KG1 (cell line): ENCODE data around the gene ATRNL1.

Source experiments
- DNase-seq: peaks from one replicate; lab custom pipeline; 2025; lab: John Stamatoyannopoulos, UW

Gene ATRNL1

DNA sequence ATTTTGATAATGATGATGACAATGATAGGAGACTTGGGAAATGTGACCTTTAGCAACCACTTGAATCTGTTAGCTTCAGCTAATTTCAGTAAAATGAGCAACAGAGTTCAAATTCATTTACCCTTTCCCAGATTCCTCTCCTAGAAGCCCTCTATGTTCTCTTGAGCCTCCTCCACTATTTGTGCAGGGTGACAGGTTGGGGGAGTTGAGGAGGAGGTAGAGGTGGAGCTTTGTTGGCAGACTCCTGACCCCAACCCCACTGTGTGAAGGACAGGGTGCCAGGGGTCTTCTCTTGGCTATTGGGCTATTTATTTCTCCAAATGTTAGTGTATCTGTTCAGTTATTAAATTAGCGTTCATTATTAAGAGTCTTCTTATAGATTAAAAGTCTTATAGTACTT, 757.5 kb downstream of the ATRNL1 start:
- DNase-seq: no peak

DNA sequence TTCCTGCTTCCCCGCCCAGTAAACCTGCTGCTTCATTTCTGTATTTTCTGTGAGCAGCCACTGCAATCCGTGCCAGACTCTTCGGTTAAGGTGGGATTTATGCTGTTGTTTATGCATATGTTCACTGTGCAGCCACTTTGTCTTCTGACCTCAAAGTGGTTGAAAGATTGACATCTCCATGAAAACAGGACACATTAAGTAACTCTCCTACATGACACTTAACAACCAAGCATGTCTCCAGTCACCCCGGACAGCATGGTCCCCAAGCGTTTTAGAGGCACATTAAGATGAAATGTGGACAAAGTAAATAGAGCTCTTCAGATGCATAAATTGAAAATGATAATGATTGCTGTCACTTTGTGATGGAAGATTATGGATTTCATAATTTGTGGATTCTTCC, 758.5 kb downstream of the ATRNL1 start:
- no peak for DNase-seq

DNA sequence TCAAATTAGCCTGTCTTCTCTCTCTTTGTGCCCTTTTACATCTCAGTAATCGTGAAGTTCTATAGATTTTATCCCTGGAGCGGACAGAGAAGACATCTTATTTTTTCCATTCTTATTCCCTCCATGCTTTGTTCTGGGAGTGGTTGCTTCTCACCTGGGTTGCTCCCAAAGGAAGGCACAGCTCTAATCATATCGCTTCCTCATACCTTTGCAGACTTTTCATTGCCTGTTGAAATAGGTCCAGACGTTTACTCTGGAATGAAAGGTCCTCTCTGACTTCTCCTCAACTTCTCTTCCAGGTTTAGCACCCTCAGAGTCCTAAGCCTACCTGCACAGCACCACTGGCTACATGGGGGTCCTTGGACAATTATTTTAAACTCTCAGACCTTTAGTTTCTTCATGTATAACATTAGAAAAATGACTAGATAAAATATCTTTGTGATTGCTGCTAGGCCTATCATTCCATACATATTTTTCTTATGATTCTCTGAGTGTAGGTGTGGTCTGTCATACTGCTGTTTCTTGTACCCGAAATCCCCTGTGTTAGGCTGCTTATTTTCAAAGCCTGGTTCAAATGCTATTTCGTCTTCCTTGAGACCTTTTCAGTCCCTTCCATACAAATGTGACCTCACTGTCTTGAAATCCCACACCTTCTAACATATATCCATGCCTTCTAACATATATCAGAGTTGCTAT, 761.7 kb downstream of the ATRNL1 start:
- no peak for DNase-seq

DNA sequence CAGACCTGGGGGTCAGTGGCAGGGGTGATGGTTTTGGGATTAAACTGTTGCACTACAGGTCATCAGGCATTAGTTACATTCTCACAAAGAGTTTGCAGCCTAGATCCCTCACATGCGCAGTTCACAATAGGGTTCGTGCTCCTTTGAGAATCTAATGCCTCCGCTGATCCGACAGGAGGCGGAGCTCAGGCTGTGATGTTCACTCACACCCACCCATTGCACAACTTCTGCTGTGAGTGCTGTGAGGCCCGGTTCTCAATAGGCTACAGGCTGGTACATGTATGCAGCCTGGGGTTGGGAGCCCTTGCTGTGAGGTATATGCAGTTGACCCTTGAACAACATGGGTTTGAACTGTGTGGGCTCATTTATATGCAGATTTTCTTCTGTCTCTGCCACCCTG, 763.4 kb downstream of the ATRNL1 start:
- DNase-seq: no peak

DNA sequence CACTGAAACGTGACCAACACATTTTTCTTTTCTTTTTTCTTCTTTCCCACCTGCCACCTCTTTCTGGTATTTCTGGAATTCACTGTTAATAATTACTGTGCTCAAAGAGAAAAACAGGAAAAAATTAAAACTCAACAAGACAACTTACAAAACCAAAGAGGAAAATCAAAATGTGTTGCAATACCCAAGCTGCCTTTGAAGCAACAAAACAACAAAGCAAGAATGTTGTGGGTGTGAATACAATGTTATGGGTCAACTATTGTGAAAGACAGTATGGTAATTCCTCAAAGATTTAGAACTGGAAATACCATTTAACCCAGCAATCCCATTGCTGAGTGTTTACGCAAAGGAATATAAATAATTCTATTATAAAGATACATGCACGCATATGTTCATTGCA, 764.7 kb downstream of the ATRNL1 start:
- DNase-seq: no peak

DNA sequence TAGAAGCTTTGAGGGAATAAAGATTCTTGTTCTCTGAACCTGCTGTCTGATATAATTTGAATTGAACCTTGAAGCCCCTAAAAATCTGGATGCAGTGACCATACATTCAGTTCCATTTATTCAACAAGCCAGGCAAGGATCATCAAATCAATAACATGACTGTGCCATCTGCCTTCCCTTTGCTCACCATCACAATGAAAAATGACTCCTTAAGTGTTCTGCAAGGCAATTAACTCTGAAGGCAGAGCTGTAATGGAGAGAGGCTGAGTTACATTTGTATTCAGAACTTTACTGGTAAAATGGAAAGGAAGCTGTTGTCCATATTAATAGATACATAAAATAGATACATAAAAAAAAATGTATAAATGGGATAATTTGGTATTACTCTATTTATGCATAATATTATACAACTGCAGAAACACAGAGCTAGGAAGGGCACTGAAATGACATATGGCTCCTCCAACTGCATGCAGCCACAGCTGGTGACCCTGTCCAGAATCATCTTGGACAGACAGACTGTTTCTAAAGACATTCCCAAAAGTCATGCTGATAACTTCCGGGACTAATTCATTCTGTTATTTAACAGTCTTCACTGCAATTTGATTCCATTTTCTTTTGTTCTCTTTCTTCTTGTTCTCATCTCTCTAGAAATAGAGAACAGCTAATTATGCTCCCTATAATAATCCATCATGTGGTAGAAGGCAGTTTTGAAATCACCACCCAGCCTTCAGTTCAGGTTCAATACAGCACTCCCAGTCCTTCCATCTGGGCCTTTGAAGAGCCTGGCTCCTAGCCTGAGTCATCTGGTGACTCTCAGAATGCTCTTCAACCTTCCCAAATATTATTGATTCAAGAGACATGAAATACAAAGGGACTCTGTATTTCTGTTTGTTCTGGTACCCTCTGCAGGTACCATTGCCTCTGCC, 767.3 kb downstream of the ATRNL1 start:
- DNase-seq: no peak

DNA sequence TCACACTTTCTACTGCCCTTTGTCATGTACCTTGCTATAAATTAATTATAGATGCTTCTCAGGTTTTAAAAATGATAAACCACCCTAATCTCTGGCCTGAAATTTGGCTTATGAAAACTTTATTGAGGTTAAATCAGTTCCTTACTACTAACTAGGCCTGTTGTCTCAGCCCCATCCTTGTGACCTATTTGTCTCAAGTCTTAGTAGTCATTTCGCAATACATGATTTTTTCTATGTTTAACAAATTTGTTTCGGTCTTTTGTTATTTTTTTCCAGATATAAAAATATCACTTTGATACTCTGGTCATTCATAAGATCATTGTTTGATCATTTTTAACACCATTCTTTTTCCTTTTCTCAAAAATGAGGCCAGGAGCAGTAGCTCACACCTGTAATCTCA, 768.3 kb downstream of the ATRNL1 start:
- DNase-seq: no peak

DNA sequence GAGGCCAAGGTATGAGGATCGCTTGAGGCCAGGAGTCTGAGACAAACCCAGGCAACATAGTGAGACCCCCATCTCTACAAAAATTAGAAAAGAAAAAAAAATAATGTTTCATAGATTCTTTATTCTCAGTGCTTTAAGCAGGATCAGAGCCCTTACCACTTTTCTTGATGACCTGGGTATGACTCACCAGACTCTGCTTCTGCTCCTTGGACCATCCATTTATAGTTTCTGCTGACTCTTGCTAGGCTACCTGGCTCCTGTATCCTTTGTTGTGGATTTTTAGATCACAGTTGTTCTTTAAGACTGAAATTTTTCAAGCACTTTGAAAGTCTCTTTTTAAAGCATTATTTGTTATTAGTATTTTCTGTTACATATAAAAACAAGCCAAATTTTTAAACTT, 768.7 kb downstream of the ATRNL1 start:
- no peak for DNase-seq

DNA sequence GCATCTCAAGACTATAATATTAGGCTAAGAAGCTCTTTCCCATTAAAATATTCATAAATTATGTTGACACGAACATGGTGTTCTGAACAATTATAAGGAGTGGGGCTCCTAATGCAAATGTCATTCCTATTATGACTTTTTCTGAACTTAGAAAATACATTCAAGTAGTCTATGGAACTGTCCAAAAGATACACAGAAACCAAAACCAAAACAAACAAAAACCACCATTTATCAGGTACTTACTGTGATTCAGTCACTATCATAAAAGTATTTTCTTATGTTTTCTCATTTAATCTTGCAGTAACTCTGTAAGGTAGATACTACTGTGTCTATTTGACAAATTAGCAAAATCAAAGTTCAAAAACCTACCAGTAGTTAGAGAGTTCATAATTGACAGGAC, 773.0 kb downstream of the ATRNL1 start:
- no peak for DNase-seq

DNA sequence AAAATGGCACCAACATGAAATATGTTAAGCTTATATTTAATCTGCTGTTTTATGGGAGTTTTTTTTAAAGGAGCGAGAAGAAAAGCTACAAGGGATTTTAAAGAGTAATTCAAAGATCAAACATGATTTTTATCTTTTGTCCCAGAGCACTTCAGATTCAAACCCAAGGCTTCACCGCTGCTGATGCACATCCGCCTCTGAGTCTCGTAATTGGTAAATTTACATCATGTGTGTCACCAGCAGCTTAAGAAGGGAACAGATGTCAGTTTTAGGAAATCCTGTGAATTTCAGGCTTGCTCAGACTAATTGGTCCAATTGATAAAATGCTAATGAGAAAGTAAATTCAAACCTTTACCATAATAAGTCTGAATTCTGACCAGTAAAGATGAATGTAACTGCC, 773.5 kb downstream of the ATRNL1 start:
- DNase-seq: no peak

DNA sequence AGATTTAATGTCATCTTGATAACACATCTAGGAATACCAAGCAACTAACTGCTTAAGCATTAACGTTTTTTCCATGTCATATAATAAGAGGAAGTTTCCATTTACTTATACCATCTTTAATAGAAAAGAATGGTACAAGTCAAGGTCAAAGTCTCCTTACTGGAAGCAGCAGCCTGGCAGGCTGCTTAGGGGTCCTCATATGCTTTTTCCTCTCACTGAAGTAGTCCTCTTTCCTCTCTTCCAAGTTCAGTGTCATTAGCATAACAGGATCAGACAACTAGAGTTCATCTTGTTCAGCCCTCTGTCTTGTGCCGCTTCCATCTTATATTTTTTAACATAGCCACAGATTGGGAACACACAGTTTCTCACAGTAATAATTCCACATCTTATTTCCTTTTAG, 774.1 kb downstream of the ATRNL1 start:
- DNase-seq: no peak

DNA sequence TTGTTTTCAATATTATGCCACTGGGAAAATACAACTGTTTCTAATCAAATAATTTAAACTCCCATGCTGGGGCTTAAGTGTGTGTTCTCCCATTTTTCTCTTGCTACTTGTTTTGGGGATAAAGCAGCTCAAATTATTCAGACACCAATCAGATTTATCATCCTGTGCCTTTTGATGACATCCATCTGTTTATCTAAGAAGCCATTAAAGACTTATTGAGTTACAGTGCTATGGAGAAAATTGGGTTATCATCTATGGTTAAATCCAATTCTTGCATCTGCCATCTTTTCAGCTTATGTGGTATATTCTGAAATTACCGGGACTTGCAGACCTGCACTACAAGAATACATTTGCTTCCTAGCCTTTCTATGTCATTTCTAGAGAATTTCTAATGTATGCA, 778.7 kb downstream of the ATRNL1 start:
- DNase-seq: no peak

DNA sequence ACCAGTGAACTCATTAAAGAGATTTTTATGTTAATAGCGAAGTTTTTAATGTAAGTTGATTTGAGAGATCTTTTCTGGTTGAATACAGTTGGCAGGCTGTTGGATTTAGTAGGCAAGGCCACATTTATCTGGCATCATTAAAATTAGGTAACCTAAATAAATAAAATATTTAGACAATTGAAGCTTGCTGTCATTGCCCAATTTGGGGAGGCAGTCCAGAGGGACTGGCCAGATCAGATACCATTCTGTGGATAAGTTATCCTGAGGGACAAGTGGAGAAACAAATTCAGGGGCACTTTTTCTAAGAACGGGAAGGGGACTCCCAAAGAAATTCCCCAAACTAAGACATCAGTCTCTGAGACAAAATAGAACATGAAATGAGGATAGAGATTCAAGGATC, 782.0 kb downstream of the ATRNL1 start:
- no peak for DNase-seq

DNA sequence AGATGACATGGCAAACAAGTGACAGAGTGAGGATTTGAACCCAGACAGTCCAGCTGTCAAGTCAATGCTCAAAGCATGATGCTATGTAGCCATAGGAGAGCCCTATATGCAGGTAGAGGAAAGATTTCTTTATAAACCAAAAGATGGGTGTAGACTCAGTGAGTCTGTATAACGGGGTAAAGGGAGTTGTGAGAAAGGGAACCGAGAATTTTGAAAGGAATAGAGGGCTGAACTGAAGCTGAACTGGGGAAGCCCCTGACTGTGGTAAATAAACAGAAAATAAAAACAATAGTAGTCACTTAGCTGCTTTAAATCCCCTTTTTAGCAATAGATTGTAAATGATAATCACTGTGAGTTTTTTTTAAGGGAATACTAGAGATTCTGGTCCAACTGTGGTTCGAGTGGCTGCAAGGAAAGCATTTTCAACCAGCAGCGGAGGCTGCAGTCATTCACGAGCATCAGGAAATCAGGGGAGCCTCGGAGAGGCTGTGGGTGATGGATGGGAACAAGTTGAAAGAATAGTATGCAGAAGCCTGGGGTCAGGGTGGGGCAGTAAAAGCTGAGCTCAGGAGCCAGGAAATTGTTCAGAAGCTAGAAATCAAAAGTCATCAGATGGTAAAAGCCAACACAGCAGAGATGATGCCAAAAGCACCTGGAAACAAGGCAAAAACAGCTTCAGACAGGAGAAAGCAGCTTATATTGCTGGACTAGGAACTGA, 786.4 kb downstream of the ATRNL1 start:
- DNase-seq: no peak

DNA sequence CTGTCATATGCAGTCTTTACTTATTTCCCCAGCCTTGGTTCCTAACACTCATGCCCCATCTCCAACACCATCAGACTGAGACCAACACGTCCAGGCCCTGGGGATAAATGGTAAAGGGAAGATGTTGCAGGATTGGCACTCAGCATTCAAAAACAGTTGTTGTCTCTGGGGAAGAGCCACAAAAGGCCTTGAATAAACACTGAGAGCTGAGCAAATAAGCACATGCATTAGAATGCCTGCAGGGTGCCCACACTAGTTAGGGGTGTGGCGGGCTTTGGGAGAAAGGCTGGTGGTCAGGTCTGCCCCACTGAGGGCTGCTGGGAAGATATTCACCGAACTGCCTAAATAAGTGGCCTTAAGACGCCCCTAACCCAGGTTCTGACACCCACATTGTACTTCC, 788.9 kb downstream of the ATRNL1 start:
- DNase-seq: no peak

DNA sequence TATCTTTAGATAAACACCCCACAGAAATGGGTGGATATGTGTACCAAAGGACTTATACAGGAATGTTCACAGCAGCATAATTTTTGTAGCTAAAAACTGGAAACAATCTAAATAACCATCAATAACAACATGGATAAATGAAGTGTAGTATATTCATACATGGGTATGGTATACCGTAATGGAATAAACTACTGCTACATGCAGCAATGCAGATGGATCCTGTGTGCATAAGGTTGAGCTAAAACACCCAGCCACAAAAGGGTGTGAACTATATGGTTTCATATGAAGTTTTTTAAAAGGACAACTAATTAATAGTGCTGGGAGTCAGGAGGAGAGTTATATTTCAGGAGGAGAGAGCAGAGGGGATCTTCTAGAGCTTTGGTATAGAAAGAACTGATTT, 790.2 kb downstream of the ATRNL1 start:
- DNase-seq: no peak

DNA sequence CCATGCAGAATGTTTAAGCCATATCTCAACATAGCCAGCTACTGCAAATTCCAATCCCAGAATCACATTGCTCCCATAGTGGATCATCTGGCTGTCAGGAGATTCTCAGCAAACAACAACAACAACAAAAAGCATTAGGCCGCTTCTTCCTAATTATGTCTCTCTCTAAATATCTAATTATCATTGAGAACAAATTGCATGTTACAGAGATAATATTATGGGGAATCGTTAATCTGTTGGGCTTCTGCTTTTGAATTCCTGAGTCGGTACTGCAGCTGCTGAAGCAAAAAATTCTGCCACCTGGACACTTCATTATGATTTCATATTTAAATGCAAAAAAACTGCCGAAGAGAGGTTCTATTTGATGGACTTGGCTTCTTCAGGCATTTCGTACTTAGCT, 791.2 kb downstream of the ATRNL1 start:
- DNase-seq: no peak

DNA sequence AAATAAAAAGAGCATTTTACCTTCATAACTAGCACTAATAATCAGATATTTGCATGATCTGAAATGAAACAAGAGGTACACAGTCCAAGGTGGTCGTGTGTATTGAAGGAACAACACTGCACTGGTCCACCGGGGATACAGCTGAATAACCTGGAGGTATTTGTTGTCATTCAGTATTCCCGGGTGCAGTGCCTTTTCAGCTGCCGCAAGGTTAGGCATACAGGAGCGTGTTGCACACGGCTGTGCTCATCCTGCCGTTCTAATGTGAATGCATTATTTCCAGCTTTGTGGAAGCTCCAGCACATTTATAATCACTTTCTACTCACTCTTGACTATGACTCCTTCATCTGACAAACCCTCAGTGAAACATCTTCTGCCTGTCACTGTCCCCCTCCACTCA, 802.0 kb downstream of the ATRNL1 start:
- DNase-seq: no peak

DNA sequence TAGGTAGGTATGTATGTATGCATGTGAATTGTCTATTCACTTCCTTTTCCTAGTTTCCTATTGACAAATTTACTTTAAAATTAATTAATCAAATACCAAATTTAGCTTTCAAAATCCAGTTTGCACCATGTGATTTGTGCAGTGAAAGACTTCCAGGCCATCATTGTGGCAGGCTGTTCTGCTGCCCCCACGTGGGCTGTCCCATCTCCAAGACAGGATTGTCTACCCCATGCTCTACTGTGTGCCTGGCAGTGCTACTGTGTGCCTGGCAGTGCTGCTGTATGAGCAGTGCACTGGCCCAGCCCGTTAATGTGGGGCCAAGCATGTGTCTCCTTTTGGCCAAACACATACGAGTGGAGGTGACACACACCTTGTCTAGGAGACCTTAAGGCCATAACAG, 805.1 kb downstream of the ATRNL1 start:
- no peak for DNase-seq

DNA sequence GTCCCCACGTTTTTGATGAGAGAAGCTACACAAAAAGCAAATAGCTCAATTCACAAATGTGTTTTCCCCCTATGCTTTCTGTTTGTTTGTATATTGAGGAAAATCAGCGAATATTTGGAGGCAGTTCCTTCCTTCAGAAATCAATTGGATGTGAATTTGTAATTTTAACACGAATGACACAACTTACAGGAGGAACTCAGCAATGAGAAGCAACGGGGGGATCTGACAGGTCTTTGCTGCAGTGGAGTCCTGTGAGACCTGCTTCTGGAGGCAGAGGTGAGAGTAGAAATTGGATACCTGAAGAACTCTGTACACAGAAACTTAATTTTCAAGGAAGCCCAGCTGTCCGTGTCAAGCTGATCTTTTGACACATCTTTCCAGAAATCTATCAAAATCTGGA, 809.4 kb downstream of the ATRNL1 start:
- DNase-seq: no peak

DNA sequence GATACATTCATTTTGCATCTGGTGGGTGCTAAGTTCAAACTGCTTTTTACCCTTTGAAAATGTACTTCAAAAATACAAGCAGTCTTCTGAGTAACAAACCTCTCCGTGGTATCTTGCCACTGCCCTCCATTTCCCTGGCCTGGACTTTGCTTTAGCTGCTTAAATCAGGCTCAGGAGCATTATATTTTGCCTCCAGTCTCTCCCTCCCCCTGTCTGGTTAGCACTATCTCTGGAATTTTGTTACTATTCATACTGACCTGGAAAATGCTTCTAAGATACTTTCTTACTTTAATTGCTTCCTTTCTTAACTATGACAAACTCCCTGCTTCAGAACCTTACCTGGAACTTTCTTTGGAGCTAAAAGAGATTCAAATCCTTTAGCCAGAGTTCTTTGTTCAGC, 810.0 kb downstream of the ATRNL1 start:
- no peak for DNase-seq

DNA sequence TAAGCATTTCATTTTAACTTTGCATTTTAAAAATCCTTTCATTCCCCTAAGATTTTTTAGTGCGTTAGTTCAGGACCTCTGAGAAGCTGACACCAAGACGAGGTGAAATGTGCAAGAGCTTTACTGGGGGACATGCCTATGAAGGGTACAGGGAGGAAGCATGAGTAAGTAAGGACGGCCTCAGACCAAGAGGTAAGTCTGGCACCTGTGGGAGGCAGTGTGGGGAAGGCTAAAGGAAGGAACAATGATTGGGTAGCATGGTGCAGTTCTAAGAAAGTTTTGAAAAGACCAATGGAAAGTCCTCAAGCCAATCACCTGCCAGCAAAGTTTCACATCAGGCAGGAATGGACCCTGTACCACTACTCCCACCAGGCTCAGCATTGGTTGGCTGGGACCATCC, 810.7 kb downstream of the ATRNL1 start:
- no peak for DNase-seq

DNA sequence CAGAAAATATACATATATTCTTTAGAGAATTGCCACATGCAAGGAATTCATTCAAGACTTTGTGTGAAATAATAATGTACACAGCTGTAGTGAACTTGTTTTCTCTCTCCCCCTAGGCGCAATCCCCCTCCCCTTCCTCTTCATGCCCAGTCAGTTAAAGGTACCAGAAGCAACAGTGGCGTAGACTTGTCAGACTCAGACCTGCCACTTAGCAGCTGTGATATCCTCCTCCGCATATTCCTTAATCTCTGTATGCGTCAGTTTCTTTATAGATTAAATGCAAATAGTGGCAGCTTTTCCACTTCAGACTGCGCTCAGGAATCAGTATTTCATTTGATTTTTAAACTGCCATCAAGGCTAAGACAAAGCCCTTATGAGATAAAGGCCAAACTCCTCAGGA, 815.9 kb downstream of the ATRNL1 start:
- no peak for DNase-seq
